GM23338 (cell line): Measurements from ENCODE around the gene DHRS7C. TPM values are rescaled to one million over a fixed set of nuclear protein-coding genes. Genes with fewer than 3 reads are reported as not detected.

ENCODE experiments used
- ATAC-seq: fragments of 200-7000 bp; cut with Tn5 transposase; 3 replicates; pipeline ENCODE4 v1.9.1; 2020
- DNase-seq: peaks from one replicate; pipeline ENCODE4 v3.0.0-alpha.2; 2015; ENCODE audit warnings: low spot score
- H2AFZ ChIP-seq: fragments of 200-600 bp; sonication (generic); 2 replicates; pipeline ENCODE4 v1.8.0; 2016; ENCODE audit warnings: antibody characterized with exemption, mild to moderate bottlenecking, moderate library complexity
- H3F3A ChIP-seq: fragments of 200-600 bp; sonication (generic); replicated peaks from 2 replicates; pipeline ENCODE4 v1.8.0; 2017; ENCODE audit warnings: antibody characterized with exemption, mixed run types, low read depth
- H3K27ac ChIP-seq: fragments of 200-600 bp; sonication (generic); 2 replicates; pipeline ENCODE4 v1.6.1; 2016; ENCODE audit warnings: low read depth
- H3K27me3 ChIP-seq: fragments of 200-600 bp; sonication (generic); 2 replicates; pipeline ENCODE4 v1.8.0; 2016; ENCODE audit warnings: mild to moderate bottlenecking, mixed run types, moderate library complexity; ENCODE audit not compliant: insufficient read depth
- H3K36me3 ChIP-seq: fragments of 200-600 bp; sonication (generic); 2 replicates; pipeline ENCODE4 v1.8.0; 2016; ENCODE audit warnings: mild to moderate bottlenecking; ENCODE audit not compliant: insufficient read depth
- H3K4me1 ChIP-seq: fragments of 200-600 bp; sonication (generic); 2 replicates; pipeline ENCODE4 v1.8.0; 2016; ENCODE audit warnings: mild to moderate bottlenecking, moderate library complexity; ENCODE audit not compliant: insufficient read depth
- H3K4me2 ChIP-seq: fragments of 200-600 bp; sonication (generic); 2 replicates; pipeline ENCODE4 v1.7.1; 2017; ENCODE audit warnings: mixed run types
- H3K4me3 ChIP-seq: fragments of 200-600 bp; sonication (generic); 2 replicates; pipeline ENCODE4 v1.6.1; 2016; ENCODE audit warnings: mixed run types
- H3K79me2 ChIP-seq: fragments of 200-600 bp; sonication (generic); replicated peaks from 2 replicates; pipeline ENCODE4 v1.8.0; 2017; ENCODE audit warnings: mild to moderate bottlenecking; ENCODE audit not compliant: insufficient read depth
- H3K9me2 ChIP-seq: fragments of 200-600 bp; sonication (generic); 2 replicates; pipeline ENCODE4 v1.8.0; 2017; ENCODE audit not compliant: insufficient read depth
- H4K20me1 ChIP-seq: fragments of 200-600 bp; sonication (generic); replicated peaks from 2 replicates; pipeline ENCODE4 v1.8.0; 2017; ENCODE audit warnings: mild to moderate bottlenecking; ENCODE audit not compliant: insufficient read depth
- H3K27ac Mint-ChIP-seq: 2 replicates; pipeline ENCODE4 v1.8.0; 2020; ENCODE audit warnings: inconsistent platforms, mild to moderate bottlenecking, moderate library complexity, mixed read lengths
- H3K27me3 Mint-ChIP-seq: 3 replicates; pipeline ENCODE4 v1.8.0; 2022; ENCODE audit warnings: low read depth, mild to moderate bottlenecking, moderate library complexity, mixed read lengths, inconsistent platforms; ENCODE audit not compliant: insufficient read depth, poor library complexity
- H3K36me3 Mint-ChIP-seq: 3 replicates; pipeline ENCODE4 v1.8.0; 2021; ENCODE audit warnings: low read depth, mild to moderate bottlenecking, inconsistent platforms, moderate library complexity, mixed read lengths
- H3K4me1 Mint-ChIP-seq: 3 replicates; pipeline ENCODE4 v1.8.0; 2020; ENCODE audit warnings: mild to moderate bottlenecking, inconsistent platforms, mixed read lengths
- H3K4me3 Mint-ChIP-seq: 3 replicates; pipeline ENCODE4 v1.8.0; 2021; ENCODE audit warnings: moderate library complexity, mild to moderate bottlenecking, inconsistent platforms, mixed read lengths
- H3K9me3 Mint-ChIP-seq: 3 replicates; pipeline ENCODE4 v1.8.0; 2020; ENCODE audit warnings: moderate library complexity, mild to moderate bottlenecking, inconsistent platforms, mixed read lengths
- JUNB ChIP-seq: IDR thresholded peaks from one replicate; pipeline ENCODE4 v1.6.1; 2016; ENCODE audit warnings: antibody characterized with exemption; ENCODE audit not compliant: unreplicated experiment
- ZNF462 ChIP-seq: fragments of 250-450 bp; sonication (Bioruptor Pico); IDR thresholded peaks from 2 replicates; pipeline ENCODE4 v1.5.0; 2020; ENCODE audit warnings: mild to moderate bottlenecking, moderate library complexity
- polyA plus RNA-seq: library from polyadenylated mRNA; unstranded; fragments of >200 nt; fragmentation: Nextera tagmentation; extraction: Ambion mirVana; gene quantifications from 2 replicates; pipeline ENCODE4 v1.2.1, GENCODE V29; 2016
- total RNA-seq: library from RNA; depleted of rRNA; stranded (reverse); fragments of >200 nt; shearing (Covaris generic); gene quantifications from 2 replicates; pipeline ENCODE4 v1.2.3, GENCODE V29; 2014
- TF ChIP-seq, protein P1 (sequence below): IDR thresholded peaks from one replicate; pipeline ENCODE4 v1.6.1; 2018; ENCODE audit warnings: antibody characterized with exemption; ENCODE audit not compliant: unreplicated experiment

The DHRS7C gene
- total and polyA plus RNA-seq, 2 experiments from 2014 or later = not detected

DNA sequence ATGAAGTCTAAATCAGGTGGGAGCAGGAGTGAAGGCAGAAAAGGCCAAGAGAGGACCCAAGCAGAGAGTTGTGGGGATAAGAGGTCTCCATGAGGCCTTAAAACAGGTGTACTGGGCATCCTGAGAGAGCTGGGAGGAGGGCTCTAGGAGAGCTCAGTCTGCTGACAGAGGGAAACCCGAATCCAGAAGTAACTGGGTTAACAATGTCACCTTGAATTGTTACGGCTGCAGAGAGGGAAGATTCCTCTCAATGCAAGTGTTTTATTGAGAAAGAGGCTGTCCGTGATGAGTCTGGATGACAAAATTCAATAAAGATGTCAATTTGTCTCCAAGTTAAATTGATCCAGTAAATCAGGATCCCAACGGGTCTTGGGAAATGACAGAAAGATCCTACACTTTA lies 8.3 kb downstream of the DHRS7C start:
- H3K9me2 ChIP-seq = peaks cover 5% of the 10 kb centered on the region; the same call in 1 of the 2 replicates
- H3K27ac ChIP-seq = no peak overlapping the region
- no peaks in the 10 kb centered on the region for H4K20me1 ChIP-seq
- H3K4me2 ChIP-seq = no peak overlapping the region
- ATAC-seq = no peak
- DNase-seq = no peak
- H3K27me3 ChIP-seq = no peaks in the 10 kb centered on the region
- H3K36me3 Mint-ChIP-seq = no peaks in the 10 kb centered on the region
- no peak for TF ChIP-seq ZNF462 (CRISPR knock-in tag)
- no peak for TF ChIP-seq JUNB
- TF ChIP-seq, protein P1, sequence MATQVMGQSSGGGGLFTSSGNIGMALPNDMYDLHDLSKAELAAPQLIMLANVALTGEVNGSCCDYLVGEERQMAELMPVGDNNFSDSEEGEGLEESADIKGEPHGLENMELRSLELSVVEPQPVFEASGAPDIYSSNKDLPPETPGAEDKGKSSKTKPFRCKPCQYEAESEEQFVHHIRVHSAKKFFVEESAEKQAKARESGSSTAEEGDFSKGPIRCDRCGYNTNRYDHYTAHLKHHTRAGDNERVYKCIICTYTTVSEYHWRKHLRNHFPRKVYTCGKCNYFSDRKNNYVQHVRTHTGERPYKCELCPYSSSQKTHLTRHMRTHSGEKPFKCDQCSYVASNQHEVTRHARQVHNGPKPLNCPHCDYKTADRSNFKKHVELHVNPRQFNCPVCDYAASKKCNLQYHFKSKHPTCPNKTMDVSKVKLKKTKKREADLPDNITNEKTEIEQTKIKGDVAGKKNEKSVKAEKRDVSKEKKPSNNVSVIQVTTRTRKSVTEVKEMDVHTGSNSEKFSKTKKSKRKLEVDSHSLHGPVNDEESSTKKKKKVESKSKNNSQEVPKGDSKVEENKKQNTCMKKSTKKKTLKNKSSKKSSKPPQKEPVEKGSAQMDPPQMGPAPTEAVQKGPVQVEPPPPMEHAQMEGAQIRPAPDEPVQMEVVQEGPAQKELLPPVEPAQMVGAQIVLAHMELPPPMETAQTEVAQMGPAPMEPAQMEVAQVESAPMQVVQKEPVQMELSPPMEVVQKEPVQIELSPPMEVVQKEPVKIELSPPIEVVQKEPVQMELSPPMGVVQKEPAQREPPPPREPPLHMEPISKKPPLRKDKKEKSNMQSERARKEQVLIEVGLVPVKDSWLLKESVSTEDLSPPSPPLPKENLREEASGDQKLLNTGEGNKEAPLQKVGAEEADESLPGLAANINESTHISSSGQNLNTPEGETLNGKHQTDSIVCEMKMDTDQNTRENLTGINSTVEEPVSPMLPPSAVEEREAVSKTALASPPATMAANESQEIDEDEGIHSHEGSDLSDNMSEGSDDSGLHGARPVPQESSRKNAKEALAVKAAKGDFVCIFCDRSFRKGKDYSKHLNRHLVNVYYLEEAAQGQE = no peak
- H3K4me1 Mint-ChIP-seq = no peaks in the 10 kb centered on the region
- no peaks in the 10 kb centered on the region for H3K36me3 ChIP-seq
- H2AFZ ChIP-seq = no peak overlapping the region
- H3F3A ChIP-seq = no peaks in the 10 kb centered on the region
- H3K79me2 ChIP-seq = no peaks in the 10 kb centered on the region
- H3K27me3 Mint-ChIP-seq = no peaks in the 10 kb centered on the region
- no peak overlapping the region for H3K4me3 ChIP-seq
- no peaks in the 10 kb centered on the region for H3K4me1 ChIP-seq
- H3K27ac Mint-ChIP-seq = no peak overlapping the region
- no peaks in the 10 kb centered on the region for H3K9me3 Mint-ChIP-seq
- no peak overlapping the region for H3K4me3 Mint-ChIP-seq
